ENCODE results near the gene SLC14A1. TPM values are rescaled to one million over a fixed set of nuclear protein-coding genes. Genes with fewer than 3 reads are reported as not detected.

The SLC14A1 gene
- total RNA-seq, 2 donors from 2014 or later, result 3.6 to 12.5 TPM

DNA sequence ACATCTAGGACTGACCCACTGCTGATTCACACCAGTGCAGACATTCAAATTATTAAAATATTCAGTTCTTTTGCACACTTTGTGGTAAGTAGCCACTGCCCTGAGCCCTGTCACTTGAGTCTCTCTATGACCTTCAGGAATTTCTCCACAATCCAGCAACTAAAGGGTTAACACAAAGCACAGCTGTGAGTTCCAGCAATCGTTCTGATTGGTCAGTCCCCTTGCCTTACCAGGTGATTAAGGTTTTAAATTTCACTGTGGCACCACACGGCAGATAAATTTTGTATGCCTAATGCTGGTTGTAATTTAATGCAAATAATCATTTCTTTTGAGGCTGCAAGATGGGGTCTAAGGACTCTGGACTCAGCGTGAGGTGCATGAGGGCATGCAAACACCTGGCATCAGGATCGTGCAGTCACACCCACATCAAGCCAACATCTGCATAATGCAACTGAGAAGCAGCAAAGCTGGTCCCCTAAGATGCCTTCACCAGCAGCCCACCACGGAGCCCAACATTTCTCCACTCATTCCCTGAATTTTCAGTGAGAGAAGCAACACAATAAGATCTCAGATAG lies 36.6 kb downstream of the SLC14A1 start:
- TF ChIP-seq, protein P1, sequence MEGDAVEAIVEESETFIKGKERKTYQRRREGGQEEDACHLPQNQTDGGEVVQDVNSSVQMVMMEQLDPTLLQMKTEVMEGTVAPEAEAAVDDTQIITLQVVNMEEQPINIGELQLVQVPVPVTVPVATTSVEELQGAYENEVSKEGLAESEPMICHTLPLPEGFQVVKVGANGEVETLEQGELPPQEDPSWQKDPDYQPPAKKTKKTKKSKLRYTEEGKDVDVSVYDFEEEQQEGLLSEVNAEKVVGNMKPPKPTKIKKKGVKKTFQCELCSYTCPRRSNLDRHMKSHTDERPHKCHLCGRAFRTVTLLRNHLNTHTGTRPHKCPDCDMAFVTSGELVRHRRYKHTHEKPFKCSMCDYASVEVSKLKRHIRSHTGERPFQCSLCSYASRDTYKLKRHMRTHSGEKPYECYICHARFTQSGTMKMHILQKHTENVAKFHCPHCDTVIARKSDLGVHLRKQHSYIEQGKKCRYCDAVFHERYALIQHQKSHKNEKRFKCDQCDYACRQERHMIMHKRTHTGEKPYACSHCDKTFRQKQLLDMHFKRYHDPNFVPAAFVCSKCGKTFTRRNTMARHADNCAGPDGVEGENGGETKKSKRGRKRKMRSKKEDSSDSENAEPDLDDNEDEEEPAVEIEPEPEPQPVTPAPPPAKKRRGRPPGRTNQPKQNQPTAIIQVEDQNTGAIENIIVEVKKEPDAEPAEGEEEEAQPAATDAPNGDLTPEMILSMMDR (IDR thresholded peaks at IDR 0.05), result no peak
- TF ChIP-seq POLR2A (IDR thresholded peaks at IDR 0.05), result no peak
- DNase-seq, result no peak
- intact Hi-C loops (cut with DNase I), result no loop called here
- no peaks in the 10 kb centered on the region for H3K27me3 ChIP-seq
- H3K36me3 ChIP-seq (replicated peaks in 1 of 2; ENCODE audit: insufficient read depth in 1 of 2, low read depth in 2 of 2), result no peaks in the 10 kb centered on the region
- WGBS, 2 donors, result 5 to 15% methylated on average over 5 of the region's 5 CpGs
- H3K4me3 ChIP-seq, result no peak overlapping the region
- H3K4me1 ChIP-seq, result peaks cover 6% of the 10 kb centered on the region
- H3K27ac ChIP-seq, result no peak overlapping the region
- no peaks in the 10 kb centered on the region for H3K9me3 ChIP-seq
- no peak for ATAC-seq

DNA sequence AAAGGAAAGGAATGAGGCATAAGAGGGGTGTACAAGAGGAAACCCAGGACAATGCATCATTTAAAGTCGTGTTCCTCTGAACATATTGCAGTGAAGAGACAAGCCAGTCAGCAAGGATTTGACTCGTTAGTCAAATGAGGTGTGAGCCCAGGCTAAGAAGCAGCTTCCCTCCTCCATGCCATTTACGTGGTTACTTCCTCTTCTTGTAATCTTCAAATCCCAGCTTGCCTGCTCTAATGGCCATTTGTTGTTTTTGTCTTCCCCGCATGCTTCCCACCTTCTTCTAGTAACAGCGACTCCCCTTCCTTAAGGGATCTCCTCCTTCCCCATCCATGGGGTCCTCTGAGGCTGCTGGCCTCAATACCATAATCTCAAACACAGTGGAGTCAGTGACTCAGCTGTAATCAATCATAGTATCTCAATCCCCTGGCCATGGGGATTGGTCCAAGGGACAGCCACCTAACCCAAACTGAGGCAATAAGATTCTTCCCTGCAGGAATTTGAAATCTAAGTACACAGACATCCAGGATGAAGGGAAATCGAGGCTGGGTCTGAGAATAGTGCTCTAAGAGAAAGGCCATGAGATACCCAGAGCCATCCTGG lies 37.6 kb downstream of the SLC14A1 start:
- no peaks in the 10 kb centered on the region for H3K27me3 ChIP-seq
- no peak overlapping the region for H3K4me3 ChIP-seq
- WGBS, 2 donors, result 47 to 57% methylated on average over 6 of the region's 6 CpGs
- intact Hi-C loops (cut with DNase I), result no loop called here
- H3K27ac ChIP-seq, result no peak overlapping the region
- no peaks in the 10 kb centered on the region for H3K9me3 ChIP-seq
- DNase-seq, result no peak
- ATAC-seq, result no peak
- H3K36me3 ChIP-seq (replicated peaks in 1 of 2; ENCODE audit: insufficient read depth in 1 of 2, low read depth in 2 of 2), result no peaks in the 10 kb centered on the region
- no peaks in the 10 kb centered on the region for H3K4me1 ChIP-seq
- TF ChIP-seq POLR2A (IDR thresholded peaks at IDR 0.05), result no peak
- TF ChIP-seq, protein P1 (IDR thresholded peaks at IDR 0.05), result no peak

DNA sequence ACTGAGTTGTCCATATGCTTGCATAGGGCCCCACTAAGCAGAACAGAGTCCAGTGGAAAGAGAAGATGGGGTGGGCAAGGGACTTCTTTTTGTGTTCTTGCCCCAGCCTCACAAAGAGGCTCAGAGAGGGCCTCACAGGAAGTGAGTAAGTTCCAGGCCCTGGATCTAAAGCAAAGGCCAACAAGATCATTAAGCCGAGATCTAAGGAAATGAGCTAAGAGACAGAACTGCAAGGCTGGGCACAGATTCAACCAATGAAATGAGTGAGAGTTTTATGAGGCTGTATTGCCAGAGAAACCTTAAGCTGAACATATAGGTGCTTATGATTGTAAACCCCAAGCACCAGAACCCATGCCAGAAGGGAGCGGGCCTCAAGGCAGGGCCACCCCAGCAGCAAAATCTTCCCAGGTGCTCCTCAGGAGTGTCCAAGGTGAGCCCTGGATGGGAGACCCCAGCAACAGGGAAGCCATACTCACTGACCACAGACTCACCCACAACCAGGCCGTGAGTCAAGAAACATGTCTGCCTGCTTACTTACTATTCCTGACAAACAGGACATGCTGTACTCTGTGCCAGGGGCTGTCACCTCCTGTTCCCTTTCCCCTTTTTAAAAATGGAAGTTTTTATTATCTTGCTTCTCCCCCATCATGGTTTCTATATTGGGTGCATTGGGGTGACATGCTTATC lies 40.2 kb downstream of the SLC14A1 start:
- Histone ChIP-seq H3K4me1 (no peaks in the 10 kb centered on the region), H3K36me3 (replicated peaks in 1 of 2; ENCODE audit: insufficient read depth in 1 of 2, low read depth in 2 of 2) (no peaks in the 10 kb centered on the region), H3K9me3 (no peaks in the 10 kb centered on the region), H3K27ac (no peak overlapping the region), H3K27me3 (no peaks in the 10 kb centered on the region), H3K4me3 (no peak overlapping the region)
- intact Hi-C loops (cut with DNase I), result no loop called here
- DNase-seq (no peak), ATAC-seq (no peak)
- TF ChIP-seq POLR2A (IDR thresholded peaks at IDR 0.05), result no peak
- TF ChIP-seq, protein P1 (IDR thresholded peaks at IDR 0.05), result no peak
- 77 to 85% methylated on average over 3 of the region's 3 CpGs for WGBS, 2 donors

DNA sequence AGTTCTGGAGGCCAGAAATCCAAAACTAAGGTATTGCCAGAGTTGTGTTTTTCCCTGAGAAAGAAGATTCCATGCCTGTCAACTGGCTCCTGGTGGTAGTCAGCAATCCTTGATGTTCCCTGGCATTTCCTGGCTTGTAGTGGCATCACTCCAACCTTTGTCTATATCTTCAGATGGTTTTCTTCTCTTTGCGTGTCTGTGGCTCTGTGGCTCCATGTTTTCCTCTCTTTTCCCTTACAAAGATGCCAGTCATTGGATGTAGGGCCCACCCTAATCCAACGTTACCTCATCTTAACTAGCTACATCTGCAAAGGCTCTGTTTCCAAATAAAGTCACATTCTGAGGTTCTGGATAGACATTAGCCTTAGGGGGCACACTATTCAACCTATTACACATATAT lies 41.8 kb downstream of the SLC14A1 start:
- TF ChIP-seq, protein P1 (IDR thresholded peaks at IDR 0.05), result no peak
- TF ChIP-seq POLR2A (IDR thresholded peaks at IDR 0.05), result no peak
- WGBS, 2 donors, result 31 to 67% methylated on average over 2 of the region's 2 CpGs
- DNase-seq (no peak), ATAC-seq (no peak)
- Histone ChIP-seq H3K36me3 (replicated peaks in 1 of 2; ENCODE audit: insufficient read depth in 1 of 2, low read depth in 2 of 2) (no peaks in the 10 kb centered on the region), H3K4me3 (no peak overlapping the region), H3K27ac (no peak overlapping the region), H3K4me1 (no peaks in the 10 kb centered on the region), H3K9me3 (no peaks in the 10 kb centered on the region), H3K27me3 (no peaks in the 10 kb centered on the region)
- intact Hi-C loops (cut with DNase I), result no loop called here
